Activated CD4-positive, CD25-positive, alpha-beta regulatory T cell treated with anti-CD3 and anti-CD28 coated beads, Interleukin-2, amount 50 U/mL, for 72 hours (primary cell): Measurements from ENCODE around the gene OPCML.

Experiments
- DNase-seq: peaks from one replicate; pipeline ENCODE4 v3.0.0; 2021

Gene OPCML

DNA sequence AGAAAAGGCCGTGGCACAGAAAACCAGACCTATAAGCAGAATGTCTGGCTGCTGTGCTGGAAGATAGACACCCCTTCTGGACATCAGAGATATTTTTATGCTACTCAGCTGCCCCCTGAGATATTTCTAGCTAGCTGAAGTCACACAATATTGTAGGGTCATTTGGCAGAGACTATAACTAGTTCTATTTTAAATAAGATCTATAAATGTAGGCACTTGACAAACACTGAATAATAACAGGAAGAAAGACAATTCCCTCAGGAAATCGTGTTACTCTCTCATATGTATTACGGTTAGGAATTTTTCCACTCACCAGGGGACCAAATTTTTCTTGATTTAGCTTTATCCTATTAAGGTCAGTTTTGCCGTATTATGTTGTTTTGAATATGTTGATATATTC, 845.4 kb downstream of the OPCML start:
- DNase-seq, result no peak

DNA sequence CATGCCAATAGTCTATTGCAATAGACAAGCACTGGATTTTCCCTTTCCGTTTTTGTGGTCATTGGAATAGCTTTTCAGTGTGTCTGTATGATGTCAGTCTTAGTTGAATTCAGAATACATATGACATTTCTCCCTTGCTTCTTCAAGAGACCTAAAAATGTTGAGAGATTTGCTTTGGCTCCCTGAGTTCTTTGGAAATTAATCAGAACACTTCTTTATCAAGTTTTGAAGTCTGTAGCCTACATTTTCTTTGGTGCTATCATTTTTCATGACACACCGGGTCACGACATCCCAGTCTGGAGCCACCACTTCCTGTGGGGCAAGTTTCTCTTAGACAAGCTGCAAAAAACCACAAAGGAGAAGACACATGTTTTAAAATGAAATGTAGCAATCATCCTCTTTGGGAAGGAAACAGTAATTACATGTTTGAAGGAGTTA, 847.1 kb downstream of the OPCML start:
- DNase-seq, result no peak

GRCh38 chr11:132683602-132684001, 848.7 kb downstream of the OPCML start:
- DNase-seq, result no peak

- no peak for DNase-seq
These were observed 850.3 kb downstream of the OPCML start for GRCh38 chr11:132681971-132682370.

GRCh38 chr11:132680584-132680983, 851.7 kb downstream of the OPCML start:
- DNase-seq, result no peak

GRCh38 chr11:132674151-132674550, 858.1 kb downstream of the OPCML start:
- no peak for DNase-seq

DNA sequence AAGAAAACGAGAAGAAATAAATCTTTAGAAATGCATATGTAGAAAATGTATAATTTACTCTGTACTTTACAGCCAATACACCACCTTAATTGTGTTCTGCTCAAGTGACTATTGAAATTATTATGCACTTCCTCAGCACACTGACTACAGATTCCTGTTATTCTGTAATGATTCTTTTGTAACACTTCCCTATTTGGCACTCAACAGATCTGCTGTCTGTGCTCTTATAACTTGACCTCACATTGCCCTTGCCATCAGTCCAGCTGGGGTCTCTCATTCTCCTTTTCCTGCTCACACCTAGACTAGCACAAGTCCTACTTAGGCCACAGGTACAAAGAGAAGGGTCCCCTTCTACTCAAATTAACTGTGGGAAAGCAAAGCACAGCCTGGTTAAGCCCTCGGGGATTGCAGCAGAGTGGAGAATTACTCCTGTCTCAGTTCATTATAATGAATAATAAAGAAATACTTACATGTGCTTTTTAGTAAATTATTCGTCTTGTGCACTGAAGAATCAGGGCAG, 860.4 kb downstream of the OPCML start:
- DNase-seq, result no peak

- DNase-seq, result no peak
These were observed 861.2 kb downstream of the OPCML start for GRCh38 chr11:132670921-132671675.

GRCh38 chr11:132669949-132670348, 862.4 kb downstream of the OPCML start:
- DNase-seq, result no peak

DNA sequence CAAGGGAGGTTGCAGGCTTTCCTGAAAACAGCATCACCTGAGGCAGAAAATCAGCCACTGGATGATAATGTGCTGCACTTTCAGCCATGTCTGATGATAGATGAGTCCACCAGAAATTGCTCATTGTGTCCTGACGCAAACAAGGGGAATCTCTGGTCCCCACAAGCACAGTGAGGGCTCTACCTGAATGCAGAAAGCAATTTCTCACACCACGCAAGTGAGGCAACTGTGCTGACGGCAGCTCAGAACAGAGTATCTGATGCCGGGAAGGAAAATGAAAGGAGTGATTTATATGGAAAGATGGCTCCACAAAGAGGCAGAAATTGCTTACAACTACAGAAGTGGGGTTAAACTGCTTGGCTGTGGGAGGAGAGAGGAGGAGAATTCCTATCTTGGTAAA, 867.1 kb downstream of the OPCML start:
- DNase-seq, result no peak

DNA sequence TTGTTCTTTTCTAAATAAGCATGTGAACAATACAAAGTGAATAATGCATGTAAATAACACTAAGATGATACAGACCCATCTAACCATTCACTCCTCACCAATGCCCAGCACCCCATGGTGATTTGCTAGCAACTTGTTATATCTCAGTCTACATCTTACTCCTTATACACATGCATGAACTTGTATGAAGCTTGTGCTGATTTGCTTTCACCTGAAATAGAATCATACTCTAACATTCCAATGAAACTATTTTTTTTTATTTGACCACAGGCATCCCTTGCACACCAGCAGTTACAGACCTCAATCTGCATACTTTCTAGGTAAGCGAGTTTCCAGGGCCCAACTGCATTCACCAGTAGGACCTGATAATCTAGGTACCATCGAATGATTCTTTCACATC, 873.6 kb downstream of the OPCML start:
- no peak for DNase-seq

- no peak for DNase-seq
These were observed 874.3 kb downstream of the OPCML start for GRCh38 chr11:132658004-132658403.

- DNase-seq, result no peak
These were observed 877.0 kb downstream of the OPCML start for GRCh38 chr11:132655187-132655855.

DNA sequence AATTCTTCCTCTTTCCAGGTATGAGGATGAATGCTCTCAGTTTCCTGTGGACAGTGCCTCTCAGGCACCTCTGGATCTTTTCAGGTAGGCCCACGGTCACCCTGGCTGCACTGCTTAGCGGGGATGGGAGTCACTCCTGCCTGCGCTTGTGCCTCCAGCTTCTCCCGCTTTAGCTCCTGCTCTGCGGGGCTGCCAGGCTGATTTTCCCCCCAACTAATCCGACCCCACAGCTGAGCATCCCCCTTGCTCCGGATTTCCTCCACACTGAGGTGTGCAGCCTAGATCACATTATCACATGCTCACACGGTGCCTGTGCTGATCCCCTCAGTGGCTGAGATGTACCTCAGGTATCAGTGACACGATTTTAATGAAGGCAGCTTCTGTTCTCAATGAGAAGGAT, 879.1 kb downstream of the OPCML start:
- DNase-seq, result no peak

DNA sequence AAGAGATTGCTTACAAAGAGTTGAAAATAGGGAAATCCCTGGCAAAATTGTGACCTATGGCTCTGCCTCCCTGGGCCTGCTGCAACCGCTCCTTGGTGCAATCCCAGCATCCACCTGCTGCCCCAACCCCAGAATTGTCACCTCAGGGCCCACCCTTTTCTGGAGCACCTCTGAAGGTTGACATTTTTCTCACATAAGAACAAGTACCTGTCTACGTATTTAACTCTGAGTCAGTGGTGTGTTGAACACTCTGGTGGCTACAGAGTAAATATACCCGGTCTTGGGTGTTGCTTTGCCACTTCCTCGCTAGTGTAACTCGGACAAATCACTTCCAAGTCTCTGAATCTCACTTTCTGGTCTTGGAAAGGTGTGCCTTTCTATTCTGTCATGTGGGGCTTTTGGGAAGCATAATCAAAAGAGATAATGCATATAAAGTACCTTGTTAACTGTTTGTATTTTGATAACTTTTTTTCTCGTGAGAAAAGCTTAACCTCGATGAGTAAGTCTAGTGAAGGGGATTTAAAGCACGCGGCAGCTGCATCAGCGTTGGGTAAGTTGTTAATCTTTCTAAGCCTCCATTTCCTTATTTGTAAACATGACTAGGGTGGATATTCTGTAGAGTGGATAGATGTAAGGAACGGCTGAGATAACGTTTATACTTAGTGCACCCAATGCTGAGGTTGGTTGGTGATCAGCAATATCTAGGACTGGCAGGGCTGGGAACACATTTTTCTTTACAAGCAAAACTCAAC, 881.2 kb downstream of the OPCML start:
- DNase-seq, result no peak

DNA sequence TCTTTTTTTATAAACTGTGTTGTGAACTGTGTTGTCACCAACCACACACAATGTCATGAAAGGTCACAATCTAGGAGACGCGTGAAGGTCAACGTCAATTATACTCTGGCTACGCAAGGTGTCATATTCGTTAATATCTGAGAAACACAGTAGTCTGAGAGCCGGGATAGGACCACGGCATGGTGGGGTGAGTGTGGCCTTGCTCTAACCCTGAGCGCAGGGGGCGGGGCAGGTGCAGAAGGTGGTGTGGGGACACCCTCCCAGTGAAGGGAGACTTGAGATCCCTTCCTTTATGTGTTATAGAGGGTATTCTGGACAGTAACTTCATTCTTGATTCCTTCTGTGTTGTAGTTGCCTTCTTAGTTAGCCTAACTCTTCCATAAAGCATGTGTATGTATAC, 883.0 kb downstream of the OPCML start:
- no peak for DNase-seq

DNA sequence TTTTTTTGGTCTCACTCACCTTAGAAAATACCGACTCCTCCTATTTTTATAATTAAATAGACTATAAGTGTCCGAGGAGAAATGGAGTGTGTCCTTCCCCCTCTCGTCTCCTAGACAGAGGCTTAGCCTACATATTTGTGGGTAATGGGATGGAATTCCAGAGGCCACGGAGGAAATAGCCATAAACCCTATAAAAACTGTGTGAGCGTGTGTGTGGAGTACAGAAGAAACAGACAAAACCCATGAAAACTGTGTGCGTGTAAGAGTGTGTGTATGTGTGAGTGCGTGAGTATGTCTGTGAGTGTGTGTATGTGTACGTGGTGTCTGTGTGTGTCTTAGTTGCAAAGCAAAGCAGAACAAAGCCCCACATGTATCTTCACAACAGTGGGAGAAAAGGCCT, 883.5 kb downstream of the OPCML start:
- no peak for DNase-seq

DNA sequence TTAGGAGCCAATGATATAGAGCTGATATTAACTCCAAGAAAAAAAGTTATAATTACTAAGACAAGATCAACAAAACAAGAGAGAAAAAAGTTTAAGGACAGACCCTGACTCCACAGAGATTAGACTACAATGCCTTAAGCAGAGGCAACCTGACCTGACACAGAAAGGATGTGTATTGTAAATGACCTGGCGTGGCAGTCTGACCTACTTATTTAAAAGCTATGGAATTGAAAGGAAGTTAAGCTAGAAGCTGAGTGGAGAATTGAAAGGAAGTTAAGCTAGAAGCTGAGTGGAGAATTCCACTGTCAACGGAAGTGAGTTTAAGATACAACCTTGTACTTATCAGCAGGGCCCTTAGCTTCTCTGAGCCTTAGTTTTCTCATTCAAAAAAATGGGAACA, 885.4 kb downstream of the OPCML start:
- DNase-seq, result no peak

DNA sequence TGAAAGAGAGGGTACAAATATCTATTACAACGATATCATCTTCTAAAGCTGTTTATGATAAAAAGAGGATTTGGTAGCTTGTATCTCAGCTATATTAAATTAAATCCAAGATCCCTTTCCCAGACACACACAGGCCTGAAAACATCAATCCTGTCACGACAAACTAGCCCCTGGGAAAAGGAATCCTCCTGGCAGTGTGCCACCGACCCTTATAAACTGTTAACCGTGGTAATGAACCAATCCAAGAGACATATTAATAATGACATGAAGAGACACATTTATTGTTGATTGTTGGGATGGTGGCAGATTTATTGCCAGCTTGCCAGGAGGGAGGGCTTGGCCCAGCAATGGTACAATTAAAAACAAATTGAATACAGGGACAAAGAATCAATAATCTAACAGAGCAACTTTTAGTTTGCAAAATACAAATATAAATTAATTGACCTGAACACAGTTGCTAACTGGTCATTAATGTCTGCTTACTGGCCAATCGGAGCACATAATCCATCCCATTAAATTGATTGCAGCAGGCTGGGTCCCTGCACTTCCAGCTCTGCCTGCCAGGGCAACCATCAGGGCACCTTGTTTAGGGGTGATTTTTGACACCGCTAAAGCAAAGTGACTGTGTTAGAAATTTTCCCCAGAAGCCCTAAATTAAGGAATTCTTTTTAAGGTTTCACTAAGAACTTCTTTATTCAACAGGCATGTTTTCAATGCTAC, 887.6 kb downstream of the OPCML start:
- no peak for DNase-seq

DNA sequence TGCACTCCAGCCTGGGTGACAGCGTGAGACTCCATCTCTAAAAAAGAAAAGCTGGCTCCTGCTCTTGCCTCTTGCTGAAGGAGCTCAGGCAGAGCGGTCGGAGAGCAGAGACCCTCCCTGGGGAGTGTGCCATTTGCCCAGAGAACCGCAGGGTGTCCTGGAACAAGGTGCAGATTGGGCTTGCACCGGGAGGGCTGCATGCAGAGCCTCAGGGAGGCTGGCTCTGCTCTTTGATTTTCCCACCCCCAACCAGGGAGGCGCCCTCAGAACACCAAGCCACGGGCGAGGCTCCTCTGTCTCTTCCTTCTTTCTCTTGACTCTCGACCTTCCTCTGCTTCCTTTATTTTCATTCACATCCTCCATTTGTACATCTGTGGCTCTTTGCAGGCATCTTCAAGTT, 889.1 kb downstream of the OPCML start:
- DNase-seq, result no peak

GRCh38 chr11:132640952-132641351, 891.3 kb downstream of the OPCML start:
- DNase-seq, result no peak

- no peak for DNase-seq
These were observed 892.3 kb downstream of the OPCML start for GRCh38 chr11:132639986-132640385.

DNA sequence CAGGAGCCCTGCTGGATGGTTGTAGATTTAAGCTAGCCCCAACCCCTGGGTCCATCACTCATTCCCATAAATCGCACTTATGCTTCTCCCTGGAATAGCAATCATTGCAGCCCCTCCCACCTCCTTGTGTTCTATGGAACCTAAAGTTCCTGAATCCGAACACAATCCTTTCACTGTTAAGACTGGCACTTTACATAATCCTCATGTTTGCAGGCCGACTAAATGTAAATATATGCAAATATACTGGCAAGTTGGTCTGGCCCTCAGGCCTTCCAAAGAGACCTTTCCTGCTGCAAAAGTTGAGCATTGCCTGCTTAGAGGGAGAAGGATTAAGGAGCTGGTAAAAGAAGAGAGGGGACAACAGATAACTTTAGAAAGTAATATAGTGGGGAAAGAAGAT, 892.9 kb downstream of the OPCML start:
- DNase-seq, result no peak
